WTC11 (cell line): Measurements from ENCODE around the gene PRLR. TPM values are rescaled to one million over a fixed set of nuclear protein-coding genes. Genes with fewer than 3 reads are reported as not detected.

Experiments
- ATAC-seq: fragments of 200-7000 bp; cut with Tn5 transposase; 2 replicates; pipeline ENCODE4 v1.10.0; 2021; ENCODE audit warnings: mild to moderate bottlenecking, moderate library complexity
- CTCF ChIA-PET: fragments of 300-600 bp; sonication (Branson Sonifier 250); formaldehyde crosslinking; loops from one replicate; lab custom pipeline; 2021; ENCODE audit warnings: antibody characterized with exemption; lab: Charles Lee
- POLR2A ChIA-PET: fragments of 350-600 bp; sonication (Branson Sonifier 250); formaldehyde crosslinking; loops from one replicate; lab custom pipeline; 2021; ENCODE audit warnings: antibody characterized with exemption; lab: Charles Lee
- DNase-seq: peaks from one replicate; pipeline ENCODE4 v3.0.0; 2021; ENCODE audit warnings: low spot score
- H3K27ac Mint-ChIP-seq: 2 replicates; pipeline ENCODE4 v1.8.0; 2021; ENCODE audit warnings: mixed read lengths
- H3K27me3 Mint-ChIP-seq: 2 replicates; pipeline ENCODE4 v1.8.0; 2021; ENCODE audit warnings: low read depth, mild to moderate bottlenecking, moderate library complexity, mixed read lengths
- H3K36me3 Mint-ChIP-seq: 2 replicates; pipeline ENCODE4 v1.8.0; 2021; ENCODE audit warnings: mixed read lengths
- H3K4me1 Mint-ChIP-seq: 2 replicates; pipeline ENCODE4 v1.8.0; 2022; ENCODE audit warnings: mixed read lengths
- H3K4me3 Mint-ChIP-seq: 2 replicates; pipeline ENCODE4 v1.8.0; 2021; ENCODE audit warnings: mild to moderate bottlenecking, moderate library complexity, mixed read lengths
- H3K9me3 Mint-ChIP-seq: 2 replicates; pipeline ENCODE4 v1.8.0; 2021; ENCODE audit warnings: mixed read lengths
- CREM ChIP-seq: sonication (generic); formaldehyde crosslinking; IDR thresholded peaks from 2 replicates; pipeline ENCODE4 v1.8.1; 2022; ENCODE audit warnings: mild to moderate bottlenecking, missing genetic modification reagents, moderate library complexity
- GRHL2 ChIP-seq: fragments of 250-450 bp; sonication (Bioruptor Pico); IDR thresholded peaks from 2 replicates; pipeline ENCODE4 v1.8.0; 2022; ENCODE audit warnings: mild to moderate bottlenecking, moderate library complexity; ENCODE audit not compliant: insufficient replicate concordance, severe bottlenecking
- MYBL2 ChIP-seq: sonication (generic); formaldehyde crosslinking; IDR thresholded peaks from 2 replicates; pipeline ENCODE4 v1.8.1; 2023; ENCODE audit warnings: mild to moderate bottlenecking, moderate library complexity, missing genetic modification reagents
- NFE2L1 ChIP-seq: sonication (generic); formaldehyde crosslinking; IDR thresholded peaks from 2 replicates; pipeline ENCODE4 v1.8.1; 2023; ENCODE audit warnings: missing genetic modification reagents
- NFYB ChIP-seq: sonication (generic); formaldehyde crosslinking; conservative IDR thresholded peaks from 2 replicates; pipeline ENCODE4 v1.8.0; 2022; ENCODE audit warnings: low read depth, missing genetic modification reagents
- RORB ChIP-seq: fragments of 250-450 bp; sonication (Bioruptor Pico); IDR thresholded peaks from 2 replicates; pipeline ENCODE4 v1.9.0; 2021; ENCODE audit warnings: mild to moderate bottlenecking
- SOX15 ChIP-seq: fragments of 250-450 bp; sonication (Bioruptor Pico); IDR thresholded peaks from 2 replicates; pipeline ENCODE4 v1.9.0; 2021; ENCODE audit warnings: mild to moderate bottlenecking
- TP53 ChIP-seq: sonication (generic); formaldehyde crosslinking; IDR thresholded peaks from 2 replicates; pipeline ENCODE4 v1.8.1; 2023; ENCODE audit warnings: mild to moderate bottlenecking, missing genetic modification reagents
- ZNF219 ChIP-seq: sonication (generic); formaldehyde crosslinking; IDR thresholded peaks from 2 replicates; pipeline ENCODE4 v1.8.0; 2023; ENCODE audit warnings: missing genetic modification reagents, mild to moderate bottlenecking, borderline replicate concordance
- ZNF232 ChIP-seq: sonication (generic); formaldehyde crosslinking; IDR thresholded peaks from 2 replicates; pipeline ENCODE4 v1.8.0; 2022; ENCODE audit warnings: mild to moderate bottlenecking, missing genetic modification reagents
- ZNF281 ChIP-seq: sonication (generic); formaldehyde crosslinking; IDR thresholded peaks from 2 replicates; pipeline ENCODE4 v1.8.0; 2023; ENCODE audit warnings: mild to moderate bottlenecking, missing genetic modification reagents
- ZNF671 ChIP-seq: fragments of 250-450 bp; sonication (Bioruptor Pico); IDR thresholded peaks from 2 replicates; pipeline ENCODE4 v1.8.0; 2021; ENCODE audit warnings: mild to moderate bottlenecking
- ZSCAN18 ChIP-seq: fragments of 250-450 bp; sonication (Bioruptor Pico); IDR thresholded peaks from 2 replicates; pipeline ENCODE4 v2.1.2; 2022; ENCODE audit warnings: mild to moderate bottlenecking, moderate library complexity
- total RNA-seq: library from RNA; stranded (reverse); gene quantifications from 3 replicates; pipeline ENCODE4 v1.2.3, GENCODE V29; 2021
- TF ChIP-seq, protein P1 (sequence below): sonication (generic); formaldehyde crosslinking; IDR thresholded peaks from 2 replicates; pipeline ENCODE4 v1.8.1; 2023; ENCODE audit warnings: mild to moderate bottlenecking, missing genetic modification reagents, borderline replicate concordance
- TF ChIP-seq, protein P2 (sequence below): sonication (generic); formaldehyde crosslinking; IDR thresholded peaks from 2 replicates; pipeline ENCODE4 v1.8.1; 2023; ENCODE audit warnings: mild to moderate bottlenecking, missing genetic modification reagents
- TF ChIP-seq, protein P3 (sequence below): sonication (generic); formaldehyde crosslinking; IDR thresholded peaks from 2 replicates; pipeline ENCODE4 v1.8.1; 2022; ENCODE audit warnings: mild to moderate bottlenecking, missing genetic modification reagents, moderate library complexity, borderline replicate concordance
- TF ChIP-seq, protein P4 (sequence below): sonication (generic); formaldehyde crosslinking; IDR thresholded peaks from 2 replicates; pipeline ENCODE4 v1.8.1; 2023; ENCODE audit warnings: mild to moderate bottlenecking, missing genetic modification reagents
- TF ChIP-seq, protein P5 (sequence below): sonication (generic); formaldehyde crosslinking; conservative IDR thresholded peaks from 2 replicates; pipeline ENCODE4 v1.8.1; 2023; ENCODE audit warnings: mild to moderate bottlenecking, low read depth, missing genetic modification reagents, moderate library complexity
- TF ChIP-seq, protein P6 (sequence below): sonication (generic); formaldehyde crosslinking; IDR thresholded peaks from 2 replicates; pipeline ENCODE4 v1.8.0; 2022; ENCODE audit warnings: mild to moderate bottlenecking, missing genetic modification reagents

Gene PRLR
- total RNA-seq, 1 experiment from 2014 or later: 3.2 TPM

- ChIA-PET POLR2A (interaction anchor here (0.7 kb wide), 1 partner anchor 18 kb away, joined by 4 read pairs; no protein-coding TSS in a partner anchor), CTCF (interaction anchor here (0.7 to 1.5 kb wide), 5 partner anchors 20 to 371 kb away, joined by 3 to 7 read pairs (median 5); no protein-coding TSS in a partner anchor)
- DNase-seq (no peak), ATAC-seq (no peak)
- TF ChIP-seq, protein P1, sequence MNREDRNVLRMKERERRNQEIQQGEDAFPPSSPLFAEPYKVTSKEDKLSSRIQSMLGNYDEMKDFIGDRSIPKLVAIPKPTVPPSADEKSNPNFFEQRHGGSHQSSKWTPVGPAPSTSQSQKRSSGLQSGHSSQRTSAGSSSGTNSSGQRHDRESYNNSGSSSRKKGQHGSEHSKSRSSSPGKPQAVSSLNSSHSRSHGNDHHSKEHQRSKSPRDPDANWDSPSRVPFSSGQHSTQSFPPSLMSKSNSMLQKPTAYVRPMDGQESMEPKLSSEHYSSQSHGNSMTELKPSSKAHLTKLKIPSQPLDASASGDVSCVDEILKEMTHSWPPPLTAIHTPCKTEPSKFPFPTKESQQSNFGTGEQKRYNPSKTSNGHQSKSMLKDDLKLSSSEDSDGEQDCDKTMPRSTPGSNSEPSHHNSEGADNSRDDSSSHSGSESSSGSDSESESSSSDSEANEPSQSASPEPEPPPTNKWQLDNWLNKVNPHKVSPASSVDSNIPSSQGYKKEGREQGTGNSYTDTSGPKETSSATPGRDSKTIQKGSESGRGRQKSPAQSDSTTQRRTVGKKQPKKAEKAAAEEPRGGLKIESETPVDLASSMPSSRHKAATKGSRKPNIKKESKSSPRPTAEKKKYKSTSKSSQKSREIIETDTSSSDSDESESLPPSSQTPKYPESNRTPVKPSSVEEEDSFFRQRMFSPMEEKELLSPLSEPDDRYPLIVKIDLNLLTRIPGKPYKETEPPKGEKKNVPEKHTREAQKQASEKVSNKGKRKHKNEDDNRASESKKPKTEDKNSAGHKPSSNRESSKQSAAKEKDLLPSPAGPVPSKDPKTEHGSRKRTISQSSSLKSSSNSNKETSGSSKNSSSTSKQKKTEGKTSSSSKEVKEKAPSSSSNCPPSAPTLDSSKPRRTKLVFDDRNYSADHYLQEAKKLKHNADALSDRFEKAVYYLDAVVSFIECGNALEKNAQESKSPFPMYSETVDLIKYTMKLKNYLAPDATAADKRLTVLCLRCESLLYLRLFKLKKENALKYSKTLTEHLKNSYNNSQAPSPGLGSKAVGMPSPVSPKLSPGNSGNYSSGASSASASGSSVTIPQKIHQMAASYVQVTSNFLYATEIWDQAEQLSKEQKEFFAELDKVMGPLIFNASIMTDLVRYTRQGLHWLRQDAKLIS (CRISPR knock-in tag): no peak
- TF ChIP-seq, protein P2, sequence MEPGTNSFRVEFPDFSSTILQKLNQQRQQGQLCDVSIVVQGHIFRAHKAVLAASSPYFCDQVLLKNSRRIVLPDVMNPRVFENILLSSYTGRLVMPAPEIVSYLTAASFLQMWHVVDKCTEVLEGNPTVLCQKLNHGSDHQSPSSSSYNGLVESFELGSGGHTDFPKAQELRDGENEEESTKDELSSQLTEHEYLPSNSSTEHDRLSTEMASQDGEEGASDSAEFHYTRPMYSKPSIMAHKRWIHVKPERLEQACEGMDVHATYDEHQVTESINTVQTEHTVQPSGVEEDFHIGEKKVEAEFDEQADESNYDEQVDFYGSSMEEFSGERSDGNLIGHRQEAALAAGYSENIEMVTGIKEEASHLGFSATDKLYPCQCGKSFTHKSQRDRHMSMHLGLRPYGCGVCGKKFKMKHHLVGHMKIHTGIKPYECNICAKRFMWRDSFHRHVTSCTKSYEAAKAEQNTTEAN: no peak
- TF ChIP-seq, protein P3, sequence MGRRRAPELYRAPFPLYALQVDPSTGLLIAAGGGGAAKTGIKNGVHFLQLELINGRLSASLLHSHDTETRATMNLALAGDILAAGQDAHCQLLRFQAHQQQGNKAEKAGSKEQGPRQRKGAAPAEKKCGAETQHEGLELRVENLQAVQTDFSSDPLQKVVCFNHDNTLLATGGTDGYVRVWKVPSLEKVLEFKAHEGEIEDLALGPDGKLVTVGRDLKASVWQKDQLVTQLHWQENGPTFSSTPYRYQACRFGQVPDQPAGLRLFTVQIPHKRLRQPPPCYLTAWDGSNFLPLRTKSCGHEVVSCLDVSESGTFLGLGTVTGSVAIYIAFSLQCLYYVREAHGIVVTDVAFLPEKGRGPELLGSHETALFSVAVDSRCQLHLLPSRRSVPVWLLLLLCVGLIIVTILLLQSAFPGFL (CRISPR knock-in tag): no peak
- TF ChIP-seq ZNF232 (CRISPR knock-in tag) (no peak), NFE2L1 (no peak), SOX15 (CRISPR knock-in tag) (no peak), RORB (no peak), NFYB (CRISPR knock-in tag) (no peak), MYBL2 (no peak), ZNF219 (CRISPR knock-in tag) (no peak), ZNF671 (CRISPR knock-in tag) (no peak), ZNF281 (CRISPR knock-in tag) (no peak)
- H3K9me3 Mint-ChIP-seq: no peaks in the 10 kb centered on the region; the same call in 1 of the 2 replicates
- no peak overlapping the region for H3K27ac Mint-ChIP-seq
- no peak overlapping the region for H3K4me3 Mint-ChIP-seq
- peaks cover 7% of the 10 kb centered on the region; the same call in 1 of the 2 replicates for H3K27me3 Mint-ChIP-seq
- no peaks in the 10 kb centered on the region for H3K36me3 Mint-ChIP-seq
- peaks cover 25% of the 10 kb centered on the region for H3K4me1 Mint-ChIP-seq
These were observed 2.0 kb downstream of the PRLR start for GRCh38 chr5:35228310-35228709.

DNA sequence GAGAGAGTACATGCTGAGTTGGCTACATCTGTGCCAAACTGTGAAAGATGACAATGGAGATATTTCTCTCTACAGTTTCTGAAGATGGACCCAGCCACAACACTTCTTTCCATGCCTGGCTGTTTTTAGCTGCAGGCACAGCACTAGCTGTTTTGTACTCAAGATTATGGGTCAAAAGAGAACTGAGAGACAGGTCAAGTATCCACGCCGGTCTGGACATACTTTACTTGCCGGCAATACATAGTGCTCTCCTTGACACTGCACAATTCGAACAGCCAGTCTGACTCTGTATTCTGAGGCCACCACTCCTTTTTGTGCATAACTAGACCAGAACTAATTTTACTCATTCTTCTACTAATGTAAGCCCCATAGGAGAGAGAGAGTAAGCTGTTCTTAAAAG is 2.6 kb downstream of the PRLR start:
- CTCF ChIA-PET: interaction anchor here (1.1 to 1.4 kb wide), 3 partner anchors 20 to 371 kb away, joined by 4 to 7 read pairs (median 5); no protein-coding TSS in a partner anchor
- Mint-ChIP-seq H3K4me1 (peaks cover 20% of the 10 kb centered on the region), H3K27ac (no peak overlapping the region), H3K9me3 (no peaks in the 10 kb centered on the region), H3K27me3 (peaks cover 7% of the 10 kb centered on the region; the same call in 1 of the 2 replicates), H3K4me3 (no peak overlapping the region), H3K36me3 (no peaks in the 10 kb centered on the region)
- POLR2A ChIA-PET: no interaction called here
- DNase-seq: no peak
- ATAC-seq: no peak
- TF ChIP-seq CREM (CRISPR knock-in tag) (no peak), ZSCAN18 (CRISPR knock-in tag) (no peak), TP53 (CRISPR knock-in tag) (no peak), GRHL2 (no peak)
- TF ChIP-seq, protein P4, sequence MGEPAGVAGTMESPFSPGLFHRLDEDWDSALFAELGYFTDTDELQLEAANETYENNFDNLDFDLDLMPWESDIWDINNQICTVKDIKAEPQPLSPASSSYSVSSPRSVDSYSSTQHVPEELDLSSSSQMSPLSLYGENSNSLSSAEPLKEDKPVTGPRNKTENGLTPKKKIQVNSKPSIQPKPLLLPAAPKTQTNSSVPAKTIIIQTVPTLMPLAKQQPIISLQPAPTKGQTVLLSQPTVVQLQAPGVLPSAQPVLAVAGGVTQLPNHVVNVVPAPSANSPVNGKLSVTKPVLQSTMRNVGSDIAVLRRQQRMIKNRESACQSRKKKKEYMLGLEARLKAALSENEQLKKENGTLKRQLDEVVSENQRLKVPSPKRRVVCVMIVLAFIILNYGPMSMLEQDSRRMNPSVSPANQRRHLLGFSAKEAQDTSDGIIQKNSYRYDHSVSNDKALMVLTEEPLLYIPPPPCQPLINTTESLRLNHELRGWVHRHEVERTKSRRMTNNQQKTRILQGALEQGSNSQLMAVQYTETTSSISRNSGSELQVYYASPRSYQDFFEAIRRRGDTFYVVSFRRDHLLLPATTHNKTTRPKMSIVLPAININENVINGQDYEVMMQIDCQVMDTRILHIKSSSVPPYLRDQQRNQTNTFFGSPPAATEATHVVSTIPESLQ (CRISPR knock-in tag): no peak
- TF ChIP-seq, protein P5, sequence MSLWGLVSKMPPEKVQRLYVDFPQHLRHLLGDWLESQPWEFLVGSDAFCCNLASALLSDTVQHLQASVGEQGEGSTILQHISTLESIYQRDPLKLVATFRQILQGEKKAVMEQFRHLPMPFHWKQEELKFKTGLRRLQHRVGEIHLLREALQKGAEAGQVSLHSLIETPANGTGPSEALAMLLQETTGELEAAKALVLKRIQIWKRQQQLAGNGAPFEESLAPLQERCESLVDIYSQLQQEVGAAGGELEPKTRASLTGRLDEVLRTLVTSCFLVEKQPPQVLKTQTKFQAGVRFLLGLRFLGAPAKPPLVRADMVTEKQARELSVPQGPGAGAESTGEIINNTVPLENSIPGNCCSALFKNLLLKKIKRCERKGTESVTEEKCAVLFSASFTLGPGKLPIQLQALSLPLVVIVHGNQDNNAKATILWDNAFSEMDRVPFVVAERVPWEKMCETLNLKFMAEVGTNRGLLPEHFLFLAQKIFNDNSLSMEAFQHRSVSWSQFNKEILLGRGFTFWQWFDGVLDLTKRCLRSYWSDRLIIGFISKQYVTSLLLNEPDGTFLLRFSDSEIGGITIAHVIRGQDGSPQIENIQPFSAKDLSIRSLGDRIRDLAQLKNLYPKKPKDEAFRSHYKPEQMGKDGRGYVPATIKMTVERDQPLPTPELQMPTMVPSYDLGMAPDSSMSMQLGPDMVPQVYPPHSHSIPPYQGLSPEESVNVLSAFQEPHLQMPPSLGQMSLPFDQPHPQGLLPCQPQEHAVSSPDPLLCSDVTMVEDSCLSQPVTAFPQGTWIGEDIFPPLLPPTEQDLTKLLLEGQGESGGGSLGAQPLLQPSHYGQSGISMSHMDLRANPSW (CRISPR knock-in tag): no peak
- TF ChIP-seq, protein P6, sequence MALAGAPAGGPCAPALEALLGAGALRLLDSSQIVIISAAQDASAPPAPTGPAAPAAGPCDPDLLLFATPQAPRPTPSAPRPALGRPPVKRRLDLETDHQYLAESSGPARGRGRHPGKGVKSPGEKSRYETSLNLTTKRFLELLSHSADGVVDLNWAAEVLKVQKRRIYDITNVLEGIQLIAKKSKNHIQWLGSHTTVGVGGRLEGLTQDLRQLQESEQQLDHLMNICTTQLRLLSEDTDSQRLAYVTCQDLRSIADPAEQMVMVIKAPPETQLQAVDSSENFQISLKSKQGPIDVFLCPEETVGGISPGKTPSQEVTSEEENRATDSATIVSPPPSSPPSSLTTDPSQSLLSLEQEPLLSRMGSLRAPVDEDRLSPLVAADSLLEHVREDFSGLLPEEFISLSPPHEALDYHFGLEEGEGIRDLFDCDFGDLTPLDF (CRISPR knock-in tag): no peak
